ENCODE measurements around the gene TAF11L9.
"Not testable (repeated sequence)": the region's sequence is repeated elsewhere in the genome, so short reads cannot be mapped to it uniquely, and the experiment has no call there.

The TAF11L9 gene

GRCh38 chr5:17594255-17594654 lies at the start of gene TAF11L9:
TAF11L9 (minus strand) TSS chr5:17594394.
- DNase-seq (ENCODE audit: low spot score): not testable (repeated sequence)

GRCh38 chr5:17634160-17634559 lies 40.0 kb upstream of the TAF11L9 start, which contains the start of gene TAF11L14:
TAF11L14 (plus strand) TSS chr5:17634460.
- DNase-seq (ENCODE audit: low spot score): no peak

GRCh38 chr5:17631788-17632187 lies 37.6 kb upstream of the TAF11L9 start, which contains the start of gene TAF11L13:
TAF11L13 (plus strand) TSS chr5:17632088.
- not testable (repeated sequence) for DNase-seq (ENCODE audit: low spot score)

- DNase-seq (ENCODE audit: low spot score): no peak
These were observed 31.5 kb upstream of the TAF11L9 start for GRCh38 chr5:17625686-17626085.

- DNase-seq (ENCODE audit: low spot score): no peak
These were observed 26.4 kb upstream of the TAF11L9 start for GRCh38 chr5:17620627-17621026.

GRCh38 chr5:17619354-17619753 lies 25.2 kb upstream of the TAF11L9 start:
- no peak for DNase-seq (ENCODE audit: low spot score)

- no peak for DNase-seq (ENCODE audit: low spot score)
These were observed 20.8 kb upstream of the TAF11L9 start for GRCh38 chr5:17614872-17615605.

- DNase-seq (ENCODE audit: low spot score): not testable (repeated sequence)
These were observed 15.9 kb upstream of the TAF11L9 start, which contains the start of gene TAF11L12 for GRCh38 chr5:17610092-17610491. TAF11L12 (plus strand) TSS chr5:17610392.

- not testable (repeated sequence) for DNase-seq (ENCODE audit: low spot score)
These were observed 13.3 kb upstream of the TAF11L9 start for GRCh38 chr5:17607461-17607860.

- DNase-seq (ENCODE audit: low spot score): no peak
These were observed 10.8 kb upstream of the TAF11L9 start for GRCh38 chr5:17604951-17605350.

GRCh38 chr5:17603880-17604279 lies 9.7 kb upstream of the TAF11L9 start, which contains the start of gene TAF11L11:
TAF11L11 (plus strand) TSS chr5:17604183.
- not testable (repeated sequence) for DNase-seq (ENCODE audit: low spot score)

- not testable (repeated sequence) for DNase-seq (ENCODE audit: low spot score)
These were observed 3.5 kb upstream of the TAF11L9 start, which contains the start of gene TAF11L10 for GRCh38 chr5:17597728-17598127. TAF11L10 (minus strand) TSS chr5:17597828.

- not testable (repeated sequence) for DNase-seq (ENCODE audit: low spot score)
These were observed 3.3 kb downstream of the TAF11L9 start, which contains the start of gene TAF11L8 for GRCh38 chr5:17590860-17591259. TAF11L8 (minus strand) TSS chr5:17590960.

- not testable (repeated sequence) for DNase-seq (ENCODE audit: low spot score)
These were observed 8.5 kb downstream of the TAF11L9 start, which contains the start of gene TAF11L7 for GRCh38 chr5:17585658-17586057. TAF11L7 (minus strand) TSS chr5:17585758.
